A549 (cell line): Measurements from ENCODE around the gene GPR155. TPM values are rescaled to one million over a fixed set of nuclear protein-coding genes. Genes with fewer than 3 reads are reported as not detected.

Experiments used
- ATAC-seq, 2 experiments: fragments of 200-7000 bp in 1 of 2; fragments of >200 bp in 1 of 2; cut with Nextera tagmentation in 1 of 2; cut with Tn5 transposase in 1 of 2; 3 replicates each; pipeline versions ENCODE4 v1.8.0 to v1.9.1; 2018 to 2020; ENCODE audit warnings: mild to moderate bottlenecking in 1 of 2, moderate library complexity in 1 of 2
- CTCF ChIA-PET: fragments of 300-600 bp; sonication (Branson Sonifier 250); formaldehyde crosslinking; extraction: SDS; loops from one replicate; lab custom pipeline; 2021; ENCODE audit warnings: antibody characterized with exemption, inconsistent platforms; lab: Yijun Ruan, JAX
- POLR2A ChIA-PET: fragments of 350-600 bp; formaldehyde crosslinking; extraction: SDS; loops from one replicate; lab custom pipeline; 2021; ENCODE audit warnings: antibody characterized with exemption, inconsistent platforms; lab: Yijun Ruan, JAX
- DNase-seq, 2 experiments: peaks; one replicate each; pipeline versions ENCODE4 v3.0.0 to v3.0.0-alpha.2; 2011 to 2016; ENCODE audit warnings: low read depth in 1 of 2, low spot score in 1 of 2
- FAIRE-seq: peaks from 2 replicates; lab custom pipeline; 2011; peaks lifted over from hg19 to GRCh38; lab: Jason Lieb, UNC
- H3K27ac ChIP-seq, 2 experiments: fragments of >200 bp; sonication (Bioruptor Twin); formaldehyde crosslinking; 3 replicates each; pipeline ENCODE4 v1.5.1; 2016 to 2017
- H3K4me1 ChIP-seq: fragments of >200 bp; sonication (Bioruptor Twin); formaldehyde crosslinking; 3 replicates; pipeline ENCODE4 v1.6.1; 2016
- H3K4me2 ChIP-seq: fragments of >200 bp; sonication (Bioruptor Twin); formaldehyde crosslinking; 3 replicates; pipeline ENCODE4 v1.6.1; 2016
- H3K4me3 ChIP-seq: fragments of >200 bp; sonication (Bioruptor Twin); formaldehyde crosslinking; 3 replicates; pipeline ENCODE4 v1.5.1; 2016
- H3K9me3 ChIP-seq: fragments of >200 bp; sonication (Bioruptor Twin); formaldehyde crosslinking; 3 replicates; pipeline ENCODE4 v1.6.1; 2016
- ATOH8 ChIP-seq: fragments of 250-450 bp; sonication (Bioruptor Pico); IDR thresholded peaks from 2 replicates; pipeline ENCODE4 v1.5.0; 2020; ENCODE audit warnings: low read depth, mild to moderate bottlenecking, moderate library complexity
- CBX2 ChIP-seq: fragments of 200-600 bp; sonication (generic); IDR thresholded peaks from 2 replicates; pipeline ENCODE4 v1.6.1; 2016; ENCODE audit warnings: low read depth, mild to moderate bottlenecking, borderline replicate concordance
- EHF ChIP-seq: fragments of 250-450 bp; sonication (Bioruptor Pico); IDR thresholded peaks from 2 replicates; pipeline ENCODE4 v1.5.0; 2020; ENCODE audit warnings: mild to moderate bottlenecking
- HEYL ChIP-seq: fragments of 250-450 bp; sonication (Bioruptor Pico); IDR thresholded peaks from 2 replicates; pipeline ENCODE4 v1.8.0; 2021; ENCODE audit warnings: mild to moderate bottlenecking, moderate library complexity
- KDM5A ChIP-seq: fragments of 200-600 bp; sonication (generic); IDR thresholded peaks from 2 replicates; pipeline ENCODE4 v1.6.1; 2016; ENCODE audit warnings: antibody characterized with exemption, mild to moderate bottlenecking
- MYC ChIP-seq: IDR thresholded peaks from 2 replicates; pipeline ENCODE4 v1.6.1; 2012; ENCODE audit warnings: mild to moderate bottlenecking, inconsistent platforms, low read length, improper control_type of control experiment, borderline replicate concordance
- NPAS2 ChIP-seq: fragments of 250-450 bp; sonication (Bioruptor Pico); IDR thresholded peaks from 2 replicates; pipeline ENCODE4 v1.8.0; 2022; ENCODE audit warnings: mild to moderate bottlenecking, moderate library complexity, borderline replicate concordance
- NR3C1 ChIP-seq: fragments of >200 bp; sonication (Bioruptor Twin); formaldehyde crosslinking; IDR thresholded peaks from 3 replicates; pipeline ENCODE4 v1.6.1; 2017
- REST ChIP-seq: fragments of 200-600 bp; sonication (generic); IDR thresholded peaks from 2 replicates; pipeline ENCODE4 v1.6.1; 2016; ENCODE audit warnings: antibody characterized with exemption, mild to moderate bottlenecking, moderate library complexity
- RNF2 ChIP-seq: fragments of 200-600 bp; sonication (generic); IDR thresholded peaks from 2 replicates; pipeline ENCODE4 v1.6.1; 2016; ENCODE audit warnings: low read depth, mild to moderate bottlenecking, antibody characterized with exemption, moderate library complexity, borderline replicate concordance
- SMC3 ChIP-seq: fragments of >200 bp; sonication (Bioruptor Twin); formaldehyde crosslinking; IDR thresholded peaks from 3 replicates; pipeline ENCODE4 v1.6.1; 2018; ENCODE audit warnings: inconsistent platforms
- TFCP2L1 ChIP-seq: fragments of 250-450 bp; sonication (Bioruptor Pico); IDR thresholded peaks from 2 replicates; pipeline ENCODE4 v1.5.0; 2021; ENCODE audit warnings: mild to moderate bottlenecking
- TP53 ChIP-seq: fragments of 250-450 bp; sonication (Bioruptor Pico); IDR thresholded peaks from 2 replicates; pipeline ENCODE4 v1.5.0; 2021; ENCODE audit warnings: mild to moderate bottlenecking, moderate library complexity
- WGBS: methylation state at CpG from one replicate; pipeline ENCODE4 v1.1.6; 2017; ENCODE audit errors: missing lambda C conversion rate; 5-methylcytosine and 5-hydroxymethylcytosine counted together
- polyA plus RNA-seq, 4 experiments: library from polyadenylated mRNA; depleted of rRNA in 3 of 4; stranded (reverse); fragments of >200 nt; fragmentation: RNase III in 1 of 4; extraction: RNeasy Plus Mini Kit Qiagen cat#74134 plus additional on column Dnase treatment in 1 of 4; gene quantifications; 2 replicates in 3 of 4; 3 replicates in 1 of 4; pipeline ENCODE4 v1.2.3, GENCODE V29; 2011 to 2017

Gene GPR155
- polyA plus RNA-seq, 2 of the 4 experiments (the other 2 are of a cell fraction), result 0.49 to 1.7 TPM

- H3K27ac ChIP-seq, result no peak overlapping the region
- FAIRE-seq (no peak), ATAC-seq (no peak)
- TF ChIP-seq NPAS2 (CRISPR knock-in tag) (no peak), NR3C1 (no peak), KDM5A (no peak), CBX2 (no peak), SMC3 (no peak), TFCP2L1 (CRISPR knock-in tag) (no peak), EHF (no peak), RNF2 (no peak), MYC (no peak), REST (no peak), HEYL (CRISPR knock-in tag) (no peak), TP53 (CRISPR knock-in tag) (no peak), ATOH8 (no peak)
- TF ChIP-seq, all 56 proteins: peak for 0
- H3K4me3 ChIP-seq, result no peak overlapping the region
- no peak overlapping the region for H3K4me2 ChIP-seq
- no peaks in the 10 kb centered on the region for H3K4me1 ChIP-seq
- ChIA-PET POLR2A (interaction anchor here (0.6 to 0.7 kb wide), 3 partner anchors 12 to 54 kb away, joined by 3 read pairs; no protein-coding TSS in a partner anchor), CTCF (interaction anchor here (0.5 kb wide), 1 partner anchor 15 kb away, joined by 3 read pairs; no protein-coding TSS in a partner anchor)
- DNase-seq, result no peak
- H3K9me3 ChIP-seq, result no peaks in the 10 kb centered on the region
- WGBS, result 66% methylated on average over 1 of the region's 1 CpG
These were observed 103.0 kb downstream of the GPR155 start for GRCh38 chr2:174383796-174384195.

Other genes with a start within 250 kb of the GPR155 start
- gene OLA1, start 238.5 kb downstream of the GPR155 start, polyA plus RNA-seq (2011; rRNA removed), result 145 and 226 TPM in 2 replicates
- gene OLA1, start 238.5 kb downstream of the GPR155 start, polyA plus RNA-seq (2017; fragmentation: RNase III; extraction: RNeasy Plus Mini Kit Qiagen cat#74134 plus additional on column Dnase treatment), result 118 to 132 TPM (median 127 TPM) in 3 replicates
- gene SP9, start 152.1 kb downstream of the GPR155 start, polyA plus RNA-seq (2011; rRNA removed), result 2.5 and 3.8 TPM in 2 replicates
- gene SP9, start 152.1 kb downstream of the GPR155 start, polyA plus RNA-seq (2017; fragmentation: RNase III; extraction: RNeasy Plus Mini Kit Qiagen cat#74134 plus additional on column Dnase treatment), result 2.5 to 3.3 TPM (median 3.2 TPM) in 3 replicates
- gene SCRN3, start 91.3 kb downstream of the GPR155 start, polyA plus RNA-seq (2011; rRNA removed), result 17.7 and 28.5 TPM in 2 replicates
- 24.0 to 25.5 TPM (median 24.4 TPM) in 3 replicates for gene SCRN3, start 91.3 kb downstream of the GPR155 start, polyA plus RNA-seq (2017; fragmentation: RNase III; extraction: RNeasy Plus Mini Kit Qiagen cat#74134 plus additional on column Dnase treatment)
- gene WIPF1, start 110.8 kb upstream of the GPR155 start, polyA plus RNA-seq (2011; rRNA removed), result 18.4 and 20.1 TPM in 2 replicates
- gene WIPF1, start 110.8 kb upstream of the GPR155 start, polyA plus RNA-seq (2017; fragmentation: RNase III; extraction: RNeasy Plus Mini Kit Qiagen cat#74134 plus additional on column Dnase treatment), result 13.2 to 16.4 TPM (median 16.0 TPM) in 3 replicates